ENCODE data around the gene GCK. TPM values are rescaled to one million over a fixed set of nuclear protein-coding genes. Genes with fewer than 3 reads are reported as not detected.

Gene GCK
- 0.60 TPM for polyA plus RNA-seq (2013, experiment 1 of 2)
- 0.46 TPM for polyA plus RNA-seq (2013, experiment 2 of 2)

DNA sequence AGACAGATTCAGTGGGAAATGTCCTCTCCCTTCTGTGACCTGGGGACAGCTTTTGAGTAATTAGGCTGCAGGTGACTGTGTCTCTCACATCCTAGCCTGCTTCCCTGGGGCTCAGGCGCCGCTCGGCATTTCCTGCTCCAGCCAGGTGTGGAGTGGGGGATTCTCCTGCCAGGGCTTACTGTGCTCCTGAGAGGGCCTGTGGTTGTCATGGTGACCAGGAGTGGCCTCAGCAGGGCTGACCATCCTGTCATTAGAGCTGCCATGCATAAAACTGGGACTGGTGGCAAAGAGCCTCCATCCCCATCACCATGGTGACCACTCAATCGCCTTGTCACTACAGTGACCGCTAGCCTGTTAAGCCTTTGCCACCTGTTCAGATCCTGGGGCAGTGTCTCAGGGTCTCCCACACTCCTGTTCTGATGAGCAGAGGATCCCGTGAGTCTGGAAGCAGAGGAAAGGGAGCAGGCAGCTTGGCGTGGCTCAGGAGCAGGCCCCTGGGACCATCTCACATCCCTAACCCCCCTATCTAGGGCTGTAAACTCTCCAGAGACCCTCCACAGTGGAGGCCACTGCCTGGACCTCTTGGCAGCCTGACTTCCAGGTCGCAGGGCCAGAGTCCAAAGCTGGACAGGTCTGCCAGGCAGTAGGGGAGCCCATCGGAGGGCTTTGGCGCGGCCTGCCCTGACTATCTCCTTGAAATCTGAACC lies at the start of gene GCK:
Gene GCK, minus strand, starts transcription at position 154 of the 707 bp plus-strand sequence. CDS start 486 bp downstream, outside the sequence.
- H3K27me3 ChIP-seq (ENCODE audit: control insufficient read depth in 3 of 3, insufficient read depth in 3 of 3, low read depth in 1 of 3, low read length in 3 of 3): peaks cover 0 to 30% (median 0%) of the 10 kb centered on the region in 3 experiments
- H3K27ac ChIP-seq (replicated peaks; ENCODE audit: low read length): no peak within 1 kb of the TSS
- H3K79me1 ChIP-seq (ENCODE audit: low read depth, low read length): no peaks in the 10 kb centered on the region
- peak within 1 kb of the TSS; percentile 67 for H2AK5ac ChIP-seq (ENCODE audit: low read depth, low read length)
- peak within 1 kb of the TSS; percentile 10 for H3K9ac ChIP-seq (ENCODE audit: low read depth, low read length, poor library complexity)
- no peak within 1 kb of the TSS for H3K4me2 ChIP-seq (ENCODE audit: insufficient read depth, low read length, poor library complexity, severe bottlenecking)
- DNase-seq (ENCODE audit: low spot score): no peak
- H3K4me3 ChIP-seq (ENCODE audit: low read length in 2 of 2): no peak within 1 kb of the TSS
- peak within 1 kb of the TSS; percentile 56 for H2AFZ ChIP-seq (ENCODE audit: low read length)
- peak within 1 kb of the TSS; percentile 16 for H2BK120ac ChIP-seq (ENCODE audit: low read depth, low read length)
- no peak within 1 kb of the TSS for H4K91ac ChIP-seq (ENCODE audit: low read depth, low read length, poor library complexity)
- H3K18ac ChIP-seq (ENCODE audit: low read length): peak within 1 kb of the TSS; percentile 62
- no peak within 1 kb of the TSS for H4K8ac ChIP-seq (ENCODE audit: low read depth, low read length)
- H3K23ac ChIP-seq (ENCODE audit: low read depth, low read length, poor library complexity): peak within 1 kb of the TSS; percentile 9
- peaks cover 3 to 11% of the 10 kb centered on the region in 2 donors for H3K4me1 ChIP-seq (ENCODE audit: control insufficient read depth in 2 of 2, insufficient read depth in 1 of 2, low read depth in 1 of 2, low read length in 2 of 2)
- no peak within 1 kb of the TSS for H3K14ac ChIP-seq (ENCODE audit: low read length)
- no peaks in the 10 kb centered on the region for H3K9me3 ChIP-seq (replicated peaks in 1 of 2; ENCODE audit: control insufficient read depth in 2 of 2, insufficient read depth in 1 of 2, low read depth in 1 of 2, low read length in 2 of 2)
- H3K4ac ChIP-seq (ENCODE audit: low read length): no peak within 1 kb of the TSS
- no peak within 1 kb of the TSS for H2BK5ac ChIP-seq (ENCODE audit: low read length)
- H2BK12ac ChIP-seq (ENCODE audit: low read length): no peak within 1 kb of the TSS
- H2BK15ac ChIP-seq (ENCODE audit: low read length): peak within 1 kb of the TSS; percentile 12
- H3K36me3 ChIP-seq (replicated peaks in 1 of 2; ENCODE audit: control insufficient read depth in 2 of 2, insufficient read depth in 2 of 2, low read length in 2 of 2): no peaks in the 10 kb centered on the region
- WGBS, 2 donors (ENCODE audit: extremely low coverage in 2 of 2, insufficient read length in 2 of 2, insufficient replicate concordance in 1 of 2): no CpG with 5 or more reads among the region's 11 CpGs

DNA sequence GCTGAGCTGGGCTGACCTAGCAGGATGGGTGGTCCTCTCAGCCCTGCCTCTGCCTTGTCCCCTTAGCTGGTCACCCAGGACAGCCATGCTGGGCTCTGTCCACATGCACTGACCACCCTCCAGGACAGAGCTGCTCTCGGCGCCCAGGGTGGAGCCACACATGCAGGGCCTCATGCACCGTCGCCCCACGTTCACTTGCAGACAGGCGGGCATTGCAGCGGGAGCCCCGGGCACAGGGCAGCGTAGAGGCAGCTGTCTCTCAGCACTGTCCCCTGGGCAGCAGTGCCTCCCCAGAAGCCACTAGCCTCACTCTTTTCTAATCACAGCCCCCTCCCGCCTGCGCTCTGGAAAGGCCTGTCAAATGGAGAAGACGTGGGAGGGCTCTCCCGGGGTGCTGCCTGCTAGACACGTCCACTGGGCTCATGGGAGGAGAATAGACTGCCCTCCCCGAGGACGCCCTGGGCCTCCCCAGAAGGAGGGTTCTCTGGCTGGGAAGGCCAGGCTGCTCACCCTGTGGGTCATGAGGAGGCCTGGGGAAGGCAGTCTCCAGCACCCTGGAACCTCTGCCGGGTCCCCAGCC lies 49.0 kb upstream of the GCK start:
- H2BK12ac ChIP-seq (ENCODE audit: low read length): peak overlapping the region; percentile 31
- no peak overlapping the region for H3K9ac ChIP-seq (ENCODE audit: low read depth, low read length, poor library complexity)
- H4K8ac ChIP-seq (ENCODE audit: low read depth, low read length): peak overlapping the region; percentile 55
- no peak overlapping the region for H2AK5ac ChIP-seq (ENCODE audit: low read depth, low read length)
- H3K18ac ChIP-seq (ENCODE audit: low read length): peak overlapping the region; percentile 66
- peak overlapping the region; percentile 85 for H3K14ac ChIP-seq (ENCODE audit: low read length)
- no peak overlapping the region for H2BK15ac ChIP-seq (ENCODE audit: low read length)
- no peaks in the 10 kb centered on the region for H3K79me1 ChIP-seq (ENCODE audit: low read depth, low read length)
- peaks cover 0 to 34% (median 0%) of the 10 kb centered on the region in 3 experiments for H3K27me3 ChIP-seq (ENCODE audit: control insufficient read depth in 3 of 3, insufficient read depth in 3 of 3, low read depth in 1 of 3, low read length in 3 of 3)
- H2AFZ ChIP-seq (ENCODE audit: low read length): no peak overlapping the region
- H3K4me1 ChIP-seq (ENCODE audit: control insufficient read depth in 2 of 2, insufficient read depth in 1 of 2, low read depth in 1 of 2, low read length in 2 of 2): peaks cover 4 to 5% of the 10 kb centered on the region in 2 donors
- no peak overlapping the region for H2BK120ac ChIP-seq (ENCODE audit: low read depth, low read length)
- no peaks in the 10 kb centered on the region for H3K9me3 ChIP-seq (replicated peaks in 1 of 2; ENCODE audit: control insufficient read depth in 2 of 2, insufficient read depth in 1 of 2, low read depth in 1 of 2, low read length in 2 of 2)
- WGBS, 2 donors (ENCODE audit: extremely low coverage in 2 of 2, insufficient read length in 2 of 2, insufficient replicate concordance in 1 of 2): no CpG with 5 or more reads among the region's 17 CpGs
- no peak overlapping the region for H3K4me2 ChIP-seq (ENCODE audit: insufficient read depth, low read length, poor library complexity, severe bottlenecking)
- no peaks in the 10 kb centered on the region for H3K36me3 ChIP-seq (replicated peaks in 1 of 2; ENCODE audit: control insufficient read depth in 2 of 2, insufficient read depth in 2 of 2, low read length in 2 of 2)
- no peak overlapping the region for H4K91ac ChIP-seq (ENCODE audit: low read depth, low read length, poor library complexity)
- H3K4ac ChIP-seq (ENCODE audit: low read length): no peak overlapping the region
- H3K23ac ChIP-seq (ENCODE audit: low read depth, low read length, poor library complexity): no peak overlapping the region
- H2BK5ac ChIP-seq (ENCODE audit: low read length): no peak overlapping the region
- DNase-seq (ENCODE audit: low spot score): no peak
- H3K4me3 ChIP-seq (ENCODE audit: low read length in 2 of 2): no peak overlapping the region
- H3K27ac ChIP-seq (replicated peaks; ENCODE audit: low read length): no peak overlapping the region

- Histone ChIP-seq H2BK120ac (ENCODE audit: low read depth, low read length) (no peak overlapping the region), H3K79me1 (ENCODE audit: low read depth, low read length) (no peaks in the 10 kb centered on the region), H3K4me3 (ENCODE audit: low read length in 2 of 2) (no peak overlapping the region), H2BK5ac (ENCODE audit: low read length) (no peak overlapping the region), H3K18ac (ENCODE audit: low read length) (peak overlapping the region; percentile 66), H3K27me3 (ENCODE audit: control insufficient read depth in 3 of 3, insufficient read depth in 3 of 3, low read depth in 1 of 3, low read length in 3 of 3) (peaks cover 0 to 32% (median 0%) of the 10 kb centered on the region in 3 experiments), H3K27ac (replicated peaks; ENCODE audit: low read length) (no peak overlapping the region), H3K23ac (ENCODE audit: low read depth, low read length, poor library complexity) (no peak overlapping the region), H3K36me3 (replicated peaks in 1 of 2; ENCODE audit: control insufficient read depth in 2 of 2, insufficient read depth in 2 of 2, low read length in 2 of 2) (no peaks in the 10 kb centered on the region), H3K9me3 (replicated peaks in 1 of 2; ENCODE audit: control insufficient read depth in 2 of 2, insufficient read depth in 1 of 2, low read depth in 1 of 2, low read length in 2 of 2) (no peaks in the 10 kb centered on the region), H2AFZ (ENCODE audit: low read length) (no peak overlapping the region), H3K4me1 (ENCODE audit: control insufficient read depth in 2 of 2, insufficient read depth in 1 of 2, low read depth in 1 of 2, low read length in 2 of 2) (peaks cover 4 to 5% of the 10 kb centered on the region in 2 donors), H4K91ac (ENCODE audit: low read depth, low read length, poor library complexity) (no peak overlapping the region), H3K14ac (ENCODE audit: low read length) (peak overlapping the region; percentile 85), H3K4me2 (ENCODE audit: insufficient read depth, low read length, poor library complexity, severe bottlenecking) (no peak overlapping the region), H3K9ac (ENCODE audit: low read depth, low read length, poor library complexity) (no peak overlapping the region), H2AK5ac (ENCODE audit: low read depth, low read length) (no peak overlapping the region), H3K4ac (ENCODE audit: low read length) (no peak overlapping the region), H4K8ac (ENCODE audit: low read depth, low read length) (peak overlapping the region; percentile 55), H2BK12ac (ENCODE audit: low read length) (no peak overlapping the region), H2BK15ac (ENCODE audit: low read length) (no peak overlapping the region)
- WGBS, 2 donors (ENCODE audit: extremely low coverage in 2 of 2, insufficient read length in 2 of 2, insufficient replicate concordance in 1 of 2): no CpG with 5 or more reads among the region's 10 CpGs
- no peak for DNase-seq (ENCODE audit: low spot score)
These were observed 48.5 kb upstream of the GCK start for GRCh38 chr7:44237696-44238095.

DNA sequence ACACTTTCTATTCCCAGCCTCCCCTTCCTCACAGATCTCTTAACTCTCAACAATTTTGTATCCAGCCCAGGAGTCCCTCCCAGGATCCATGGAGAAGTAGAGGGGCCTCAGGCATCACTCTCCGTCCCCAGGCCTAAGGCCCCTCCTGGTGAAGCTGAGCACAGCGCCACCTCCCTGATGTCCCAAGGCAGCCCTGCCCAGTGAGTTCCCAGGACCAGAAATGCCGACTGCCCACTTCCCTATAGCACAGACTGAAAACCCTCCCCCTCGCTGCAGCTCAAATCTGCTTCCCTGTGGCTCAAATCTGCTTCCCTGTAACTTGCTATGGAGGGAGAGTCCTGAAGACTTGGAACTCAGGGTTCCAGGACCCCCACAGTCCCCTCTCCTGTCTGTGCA lies 47.1 kb upstream of the GCK start:
- DNase-seq (ENCODE audit: low spot score): no peak
- Histone ChIP-seq H2AK5ac (ENCODE audit: low read depth, low read length) (peak overlapping the region; percentile 76), H3K23ac (ENCODE audit: low read depth, low read length, poor library complexity) (no peak overlapping the region), H2BK5ac (ENCODE audit: low read length) (peak overlapping the region; percentile 79), H3K27me3 (ENCODE audit: control insufficient read depth in 3 of 3, insufficient read depth in 3 of 3, low read depth in 1 of 3, low read length in 3 of 3) (peaks cover 0 to 32% (median 0%) of the 10 kb centered on the region in 3 experiments), H4K91ac (ENCODE audit: low read depth, low read length, poor library complexity) (no peak overlapping the region), H3K18ac (ENCODE audit: low read length) (peak overlapping the region; percentile 86), H3K4me3 (ENCODE audit: low read length in 2 of 2) (no peak overlapping the region), H3K14ac (ENCODE audit: low read length) (peak overlapping the region; percentile 25), H2BK15ac (ENCODE audit: low read length) (peak overlapping the region; percentile 11), H3K79me1 (ENCODE audit: low read depth, low read length) (no peaks in the 10 kb centered on the region), H2BK12ac (ENCODE audit: low read length) (no peak overlapping the region), H3K9me3 (replicated peaks in 1 of 2; ENCODE audit: control insufficient read depth in 2 of 2, insufficient read depth in 1 of 2, low read depth in 1 of 2, low read length in 2 of 2) (no peaks in the 10 kb centered on the region), H3K9ac (ENCODE audit: low read depth, low read length, poor library complexity) (no peak overlapping the region), H4K8ac (ENCODE audit: low read depth, low read length) (peak overlapping the region; percentile 75), H3K4me1 (ENCODE audit: control insufficient read depth in 2 of 2, insufficient read depth in 1 of 2, low read depth in 1 of 2, low read length in 2 of 2) (peaks cover 4 to 5% of the 10 kb centered on the region in 2 donors), H2BK120ac (ENCODE audit: low read depth, low read length) (no peak overlapping the region), H3K27ac (replicated peaks; ENCODE audit: low read length) (no peak overlapping the region), H2AFZ (ENCODE audit: low read length) (peak overlapping the region; percentile 20), H3K36me3 (replicated peaks in 1 of 2; ENCODE audit: control insufficient read depth in 2 of 2, insufficient read depth in 2 of 2, low read length in 2 of 2) (no peaks in the 10 kb centered on the region), H3K4ac (ENCODE audit: low read length) (no peak overlapping the region), H3K4me2 (ENCODE audit: insufficient read depth, low read length, poor library complexity, severe bottlenecking) (no peak overlapping the region)
- WGBS, 2 donors (ENCODE audit: extremely low coverage in 2 of 2, insufficient read length in 2 of 2, insufficient replicate concordance in 1 of 2): no CpG with 5 or more reads among the region's 4 CpGs

All from neuronal stem cell (in vitro differentiated cells).